MM.1S (cell line): ENCODE results near the gene MYO1F.

Experiments
- DNase-seq: peaks from one replicate; pipeline ENCODE4 v3.0.0-alpha.2; 2015
- H2AFZ ChIP-seq: fragments of 300-600 bp; sonication (generic); 2 replicates; pipeline ENCODE4 v1.6.0; 2016; ENCODE audit warnings: antibody characterized with exemption, low read length
- H3F3A ChIP-seq: fragments of 300-600 bp; sonication (generic); 2 replicates; pipeline ENCODE4 v1.6.1; 2016; ENCODE audit warnings: mild to moderate bottlenecking, antibody characterized with exemption, low read length, moderate library complexity, mixed read lengths; ENCODE audit not compliant: insufficient read depth
- H3K27ac ChIP-seq: fragments of 300-600 bp; sonication (generic); 2 replicates; pipeline ENCODE4 v1.5.1; 2016; ENCODE audit warnings: mild to moderate bottlenecking, low read length
- H3K27me3 ChIP-seq: fragments of 300-600 bp; sonication (generic); replicated peaks from 2 replicates; pipeline ENCODE4 v1.6.0; 2016; ENCODE audit warnings: low read length; ENCODE audit not compliant: insufficient read depth
- H3K36me3 ChIP-seq: fragments of 300-600 bp; sonication (generic); replicated peaks from 2 replicates; pipeline ENCODE4 v1.6.1; 2016; ENCODE audit warnings: mild to moderate bottlenecking, low read length, mixed read lengths; ENCODE audit not compliant: insufficient read depth
- H3K4me1 ChIP-seq: fragments of 300-600 bp; sonication (generic); 2 replicates; pipeline ENCODE4 v1.6.1; 2016; ENCODE audit warnings: low read length, mixed read lengths
- H3K4me2 ChIP-seq: fragments of 300-600 bp; sonication (generic); 2 replicates; pipeline ENCODE4 v1.6.0; 2016; ENCODE audit warnings: low read depth, low read length
- H3K4me3 ChIP-seq: fragments of 300-600 bp; sonication (generic); 2 replicates; pipeline ENCODE4 v1.5.1; 2016; ENCODE audit warnings: low read length, mixed read lengths
- H3K79me2 ChIP-seq: fragments of 300-600 bp; sonication (generic); 2 replicates; pipeline ENCODE4 v1.6.1; 2016; ENCODE audit warnings: mixed run types, low read length, mixed read lengths
- H3K9ac ChIP-seq: fragments of 300-600 bp; sonication (generic); 2 replicates; pipeline ENCODE4 v1.6.1; 2016; ENCODE audit warnings: low read length, mixed read lengths
- H3K9me2 ChIP-seq: fragments of 300-600 bp; sonication (generic); replicated peaks from 2 replicates; pipeline ENCODE4 v1.6.1; 2016; ENCODE audit warnings: mild to moderate bottlenecking, low read length, mixed read lengths; ENCODE audit not compliant: insufficient read depth
- H3K9me3 ChIP-seq: fragments of 300-600 bp; sonication (generic); replicated peaks from 2 replicates; pipeline ENCODE4 v1.6.1; 2016; ENCODE audit warnings: mild to moderate bottlenecking, low read length, mixed read lengths; ENCODE audit not compliant: insufficient read depth
- H4K20me1 ChIP-seq: fragments of 300-600 bp; sonication (generic); 2 replicates; pipeline ENCODE4 v1.6.1; 2016; ENCODE audit warnings: mild to moderate bottlenecking, low read length, moderate library complexity, mixed read lengths; ENCODE audit not compliant: insufficient read depth
- EZH2 ChIP-seq: fragments of 300-600 bp; sonication (generic); optimal IDR thresholded peaks from 2 replicates; pipeline ENCODE3; 2017; ENCODE audit warnings: low read depth, mild to moderate bottlenecking, antibody characterized with exemption, low read length, mixed read lengths
- EZH2phosphoT487 ChIP-seq: fragments of 300-600 bp; sonication (generic); IDR thresholded peaks from 2 replicates; pipeline ENCODE4 v1.6.1; 2018; ENCODE audit warnings: antibody characterized with exemption, low read length
- TF ChIP-seq, protein P1 (sequence below): fragments of 300-600 bp; sonication (generic); IDR thresholded peaks from 2 replicates; pipeline ENCODE4 v1.5.1; 2016; ENCODE audit warnings: antibody characterized with exemption, low read length, mixed read lengths

Gene MYO1F

DNA sequence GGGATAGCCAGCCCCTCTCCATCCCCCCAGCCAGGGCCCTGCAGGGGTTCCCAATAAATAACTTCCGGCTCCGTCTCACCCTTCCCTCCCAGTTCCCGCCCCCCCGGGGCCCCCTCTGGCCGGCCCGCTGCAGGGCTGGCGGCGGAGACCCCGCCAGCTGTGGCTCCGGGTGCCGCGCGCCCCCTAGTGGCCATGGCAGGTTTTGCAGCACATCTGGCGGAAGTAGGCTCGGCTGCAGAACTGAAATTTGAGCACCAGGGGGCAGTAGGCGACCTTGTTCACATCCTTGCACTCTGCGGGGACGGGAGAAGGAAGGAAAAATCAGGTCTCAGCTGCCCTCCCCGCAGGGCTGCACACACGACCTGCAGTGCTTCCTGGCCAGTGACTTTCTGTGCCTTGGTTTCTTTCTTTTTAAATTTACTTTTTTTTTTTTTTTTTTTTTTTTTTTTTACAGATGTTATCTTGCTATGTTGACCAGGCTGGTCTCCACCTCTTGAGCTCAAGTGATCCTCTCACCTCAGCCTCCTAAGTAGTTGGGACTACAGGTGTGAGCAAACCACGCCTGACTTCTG lies 3.6 kb upstream of the MYO1F start:
- TF ChIP-seq EZH2phosphoT487 (no peak), EZH2 (no peak)
- TF ChIP-seq, protein P1, sequence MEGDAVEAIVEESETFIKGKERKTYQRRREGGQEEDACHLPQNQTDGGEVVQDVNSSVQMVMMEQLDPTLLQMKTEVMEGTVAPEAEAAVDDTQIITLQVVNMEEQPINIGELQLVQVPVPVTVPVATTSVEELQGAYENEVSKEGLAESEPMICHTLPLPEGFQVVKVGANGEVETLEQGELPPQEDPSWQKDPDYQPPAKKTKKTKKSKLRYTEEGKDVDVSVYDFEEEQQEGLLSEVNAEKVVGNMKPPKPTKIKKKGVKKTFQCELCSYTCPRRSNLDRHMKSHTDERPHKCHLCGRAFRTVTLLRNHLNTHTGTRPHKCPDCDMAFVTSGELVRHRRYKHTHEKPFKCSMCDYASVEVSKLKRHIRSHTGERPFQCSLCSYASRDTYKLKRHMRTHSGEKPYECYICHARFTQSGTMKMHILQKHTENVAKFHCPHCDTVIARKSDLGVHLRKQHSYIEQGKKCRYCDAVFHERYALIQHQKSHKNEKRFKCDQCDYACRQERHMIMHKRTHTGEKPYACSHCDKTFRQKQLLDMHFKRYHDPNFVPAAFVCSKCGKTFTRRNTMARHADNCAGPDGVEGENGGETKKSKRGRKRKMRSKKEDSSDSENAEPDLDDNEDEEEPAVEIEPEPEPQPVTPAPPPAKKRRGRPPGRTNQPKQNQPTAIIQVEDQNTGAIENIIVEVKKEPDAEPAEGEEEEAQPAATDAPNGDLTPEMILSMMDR, result peak; percentile 100
- DNase-seq, result peak; percentile 75
- H2AFZ ChIP-seq, result peak overlapping the region; percentile 62
- H3K9me3 ChIP-seq, result no peaks in the 10 kb centered on the region
- H3F3A ChIP-seq, result no peaks in the 10 kb centered on the region
- H3K79me2 ChIP-seq, result no peaks in the 10 kb centered on the region
- H3K4me1 ChIP-seq, result peaks cover under 1% of the 10 kb centered on the region; the same call in 1 of the 2 replicates
- H3K4me3 ChIP-seq, result peak overlapping the region; percentile 14; the same call in 1 of the 2 replicates
- H3K9me2 ChIP-seq, result no peaks in the 10 kb centered on the region
- peak overlapping the region; percentile 61 for H3K4me2 ChIP-seq
- H4K20me1 ChIP-seq, result no peaks in the 10 kb centered on the region
- no peaks in the 10 kb centered on the region for H3K36me3 ChIP-seq
- H3K27me3 ChIP-seq, result peaks cover 61% of the 10 kb centered on the region
- no peak overlapping the region for H3K27ac ChIP-seq
- no peak overlapping the region for H3K9ac ChIP-seq

DNA sequence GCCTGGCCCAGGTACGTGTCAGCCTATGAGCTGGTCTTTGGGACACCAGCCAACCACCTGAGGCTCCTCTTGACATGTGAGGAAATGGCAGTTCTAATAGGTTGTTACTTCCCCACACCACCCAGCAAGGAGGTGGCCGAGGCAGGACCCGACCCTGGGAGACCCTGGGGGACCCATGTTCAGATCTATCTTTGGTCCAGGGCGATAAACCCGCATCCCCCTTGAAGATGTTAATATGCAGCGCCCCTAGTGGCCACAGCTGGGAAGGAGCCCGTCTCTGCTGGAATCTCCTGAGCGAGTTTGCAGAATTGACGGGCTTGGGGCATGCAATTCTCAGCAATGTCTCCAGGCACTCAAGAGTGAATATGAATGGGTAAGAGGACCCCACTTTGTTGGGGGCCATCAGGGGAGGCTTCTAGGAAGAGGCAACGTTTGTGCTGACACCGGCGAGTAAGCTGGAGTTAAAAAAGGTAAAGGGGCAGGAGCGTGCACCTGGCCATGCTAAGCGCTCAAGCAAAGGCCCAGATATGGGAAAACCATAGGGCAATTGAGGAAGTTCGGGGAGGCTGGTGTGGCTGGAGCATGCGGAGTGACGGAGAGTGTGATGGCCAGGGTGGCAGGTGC lies 1.5 kb upstream of the MYO1F start:
- Histone ChIP-seq H3K27me3 (peaks cover 68% of the 10 kb centered on the region), H2AFZ (no peak overlapping the region), H3K9ac (no peak overlapping the region), H3F3A (no peaks in the 10 kb centered on the region), H3K79me2 (no peaks in the 10 kb centered on the region), H3K4me2 (no peak overlapping the region), H3K9me2 (no peaks in the 10 kb centered on the region), H3K9me3 (no peaks in the 10 kb centered on the region), H4K20me1 (no peaks in the 10 kb centered on the region), H3K4me1 (peaks cover 6% of the 10 kb centered on the region; the same call in 1 of the 2 replicates), H3K36me3 (no peaks in the 10 kb centered on the region), H3K4me3 (no peak overlapping the region), H3K27ac (no peak overlapping the region)
- DNase-seq, result peak; percentile 62
- no peak for TF ChIP-seq EZH2
- TF ChIP-seq, protein P1, result peak; percentile 98

DNA sequence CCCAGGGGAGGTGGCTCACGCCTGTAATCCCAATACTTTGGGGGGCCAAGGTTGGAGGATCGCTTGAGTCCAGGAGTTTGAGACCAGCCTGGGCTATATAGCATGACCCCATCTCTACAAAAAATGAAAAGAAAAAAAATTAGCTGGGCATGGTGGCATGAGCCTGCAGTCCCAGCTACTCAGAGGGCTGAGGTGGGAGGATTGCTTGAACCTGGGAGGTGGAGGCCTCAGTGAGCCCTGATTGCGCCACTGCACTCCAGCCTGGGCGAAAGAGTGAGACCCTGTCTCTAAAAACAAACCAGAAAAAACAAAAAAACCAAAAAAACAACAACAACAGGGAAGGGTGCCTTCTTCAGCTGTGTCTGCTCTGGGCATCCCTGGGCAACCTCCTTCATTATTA lies 499 bp upstream of the MYO1F start:
- H3K27me3 ChIP-seq, result peaks cover 69% of the 10 kb centered on the region
- peaks cover 6% of the 10 kb centered on the region; the same call in 1 of the 2 replicates for H3K4me1 ChIP-seq
- no peaks in the 10 kb centered on the region for H3K79me2 ChIP-seq
- H3F3A ChIP-seq, result no peaks in the 10 kb centered on the region
- H3K27ac ChIP-seq, result no peak overlapping the region
- TF ChIP-seq EZH2phosphoT487, result no peak
- TF ChIP-seq, protein P1, result no peak
- TF ChIP-seq EZH2, result no peak
- H3K9ac ChIP-seq, result no peak overlapping the region
- H2AFZ ChIP-seq, result no peak overlapping the region
- no peaks in the 10 kb centered on the region for H4K20me1 ChIP-seq
- no peaks in the 10 kb centered on the region for H3K9me2 ChIP-seq
- H3K4me3 ChIP-seq, result no peak overlapping the region
- H3K36me3 ChIP-seq, result no peaks in the 10 kb centered on the region
- H3K9me3 ChIP-seq, result no peaks in the 10 kb centered on the region
- DNase-seq, result no peak
- no peak overlapping the region for H3K4me2 ChIP-seq
